Panc1 (cell line): ENCODE data around the gene APOL5.

Experiments
- CTCF ChIP-seq: fragments of 450-650 bp; IDR thresholded peaks from 2 replicates; pipeline ENCODE4 v1.5.1; 2017; ENCODE audit warnings: mild to moderate bottlenecking
- POLR2AphosphoS5 ChIP-seq: IDR thresholded peaks from 2 replicates; pipeline ENCODE4 v1.6.1; 2012; ENCODE audit warnings: mild to moderate bottlenecking, low read depth, low read length, moderate library complexity
- REST ChIP-seq, 2 experiments: IDR thresholded peaks; 2 replicates each; pipeline ENCODE4 v1.6.1; 2011 to 2012; ENCODE audit warnings: low read depth in 2 of 2, control low read depth in 1 of 2, low read length in 1 of 2, mild to moderate bottlenecking in 1 of 2, moderate library complexity in 1 of 2; ENCODE audit not compliant: insufficient read depth in 1 of 2
- TCF7L2 ChIP-seq: IDR thresholded peaks from 2 replicates; pipeline ENCODE4 v1.6.1; 2011; ENCODE audit warnings: mild to moderate bottlenecking, low read depth, low read length, inconsistent platforms

- TF ChIP-seq CTCF (no peak), REST (IDR thresholded peaks at IDR 0.05; ENCODE audit: insufficient read depth in 1 of 2, low read depth in 2 of 2, low read length in 1 of 2) (no peak), POLR2AphosphoS5 (no peak), TCF7L2 (no peak)
Measured at GRCh38 chr22:35732116-35732515, 14.4 kb downstream of the APOL5 start.
